HG03066 (cell line): ENCODE results near the gene TRNP1.
"Not testable (repeated sequence)": the region's sequence is repeated elsewhere in the genome, so short reads cannot be mapped to it uniquely, and the experiment has no call there.

Experiments used
- ATAC-seq: cut with Tn5 transposase; IDR thresholded peaks from one replicate; pipeline ENCODE4 v1.9.1; 2021; ENCODE audit warnings: low read depth; ENCODE audit not compliant: unreplicated experiment

TRNP1 gene

GRCh38 chr1:26972390-26972789, 21.1 kb upstream of the TRNP1 start:
- ATAC-seq, result no peak

GRCh38 chr1:26972821-26973220, 20.7 kb upstream of the TRNP1 start:
- no peak for ATAC-seq

- ATAC-seq, result no peak
Observed at GRCh38 chr1:26976621-26977510, 16.6 kb upstream of the TRNP1 start.

GRCh38 chr1:26978901-26979300, 14.6 kb upstream of the TRNP1 start:
- no peak for ATAC-seq

- ATAC-seq, result no peak
Observed at GRCh38 chr1:26981146-26981846, 12.2 kb upstream of the TRNP1 start.

GRCh38 chr1:26983863-26984262, 9.6 kb upstream of the TRNP1 start:
- no peak for ATAC-seq

GRCh38 chr1:26984291-26984690, 9.2 kb upstream of the TRNP1 start:
- ATAC-seq, result no peak

- no peak for ATAC-seq
Observed at GRCh38 chr1:26986658-26987057, 6.8 kb upstream of the TRNP1 start.

- not testable (repeated sequence) for ATAC-seq
Observed at GRCh38 chr1:26989403-26990109, 3.9 kb upstream of the TRNP1 start.

- no peak for ATAC-seq
Observed at GRCh38 chr1:26991310-26992116, 2.0 kb upstream of the TRNP1 start.

- no peak for ATAC-seq
Observed at GRCh38 chr1:26994020-26994786, 711 bp downstream of the TRNP1 start.

GRCh38 chr1:26994787-26995517, 1.5 kb downstream of the TRNP1 start:
- ATAC-seq, result no peak

GRCh38 chr1:26996024-26996423, 2.5 kb downstream of the TRNP1 start:
- ATAC-seq, result no peak

- no peak for ATAC-seq
Observed at GRCh38 chr1:26996665-26997064, 3.2 kb downstream of the TRNP1 start.

GRCh38 chr1:26998429-26999300, 5.2 kb downstream of the TRNP1 start:
- ATAC-seq, result no peak

GRCh38 chr1:26999440-26999987, 6.0 kb downstream of the TRNP1 start:
- ATAC-seq, result no peak

GRCh38 chr1:27000090-27000816, 6.8 kb downstream of the TRNP1 start:
- no peak for ATAC-seq
